Measurements from ENCODE around the gene RPL28. TPM values are rescaled to one million over a fixed set of nuclear protein-coding genes. Genes with fewer than 3 reads are reported as not detected.
"Not testable (repeated sequence)": the region's sequence is repeated elsewhere in the genome, so short reads cannot be mapped to it uniquely, and the experiment has no call there.

Gene RPL28
- total RNA-seq, 1 donor: 310 TPM

DNA sequence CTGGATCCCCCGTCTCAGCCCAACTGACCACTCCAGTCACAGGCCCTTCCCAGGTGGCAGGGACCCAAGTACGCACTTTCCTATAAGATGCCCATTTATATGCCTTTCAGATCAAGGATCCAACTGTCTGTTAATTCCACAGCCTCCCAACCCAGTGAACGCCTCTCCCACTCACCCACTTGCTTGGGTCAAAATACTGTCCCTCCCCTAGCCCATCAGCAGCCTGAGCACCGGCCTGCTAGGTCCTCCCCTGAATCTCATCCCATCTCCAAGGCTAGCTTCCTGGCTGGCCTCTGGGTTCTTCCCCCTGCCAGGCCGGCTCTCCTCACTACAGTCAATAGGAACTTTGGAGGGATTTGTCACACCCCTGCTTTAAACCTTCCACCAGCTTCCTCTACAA lies 19.9 kb downstream of the RPL28 start:
- H3K4me3 ChIP-seq (ENCODE audit: insufficient read depth, low read length): peak overlapping the region; percentile 87
- H3K79me2 ChIP-seq (ENCODE audit: insufficient read depth, low read length): peaks cover 45% of the 10 kb centered on the region
- H3K27me3 ChIP-seq (ENCODE audit: insufficient read depth, low read length): no peaks in the 10 kb centered on the region
- H3K9me3 ChIP-seq (ENCODE audit: low read depth, low read length): no peaks in the 10 kb centered on the region
- peak overlapping the region; percentile 15 for H3K27ac ChIP-seq (ENCODE audit: low read depth, low read length)
- H4K20me1 ChIP-seq (ENCODE audit: insufficient read depth, low read length): peaks cover 42% of the 10 kb centered on the region
- TF ChIP-seq, protein P1, sequence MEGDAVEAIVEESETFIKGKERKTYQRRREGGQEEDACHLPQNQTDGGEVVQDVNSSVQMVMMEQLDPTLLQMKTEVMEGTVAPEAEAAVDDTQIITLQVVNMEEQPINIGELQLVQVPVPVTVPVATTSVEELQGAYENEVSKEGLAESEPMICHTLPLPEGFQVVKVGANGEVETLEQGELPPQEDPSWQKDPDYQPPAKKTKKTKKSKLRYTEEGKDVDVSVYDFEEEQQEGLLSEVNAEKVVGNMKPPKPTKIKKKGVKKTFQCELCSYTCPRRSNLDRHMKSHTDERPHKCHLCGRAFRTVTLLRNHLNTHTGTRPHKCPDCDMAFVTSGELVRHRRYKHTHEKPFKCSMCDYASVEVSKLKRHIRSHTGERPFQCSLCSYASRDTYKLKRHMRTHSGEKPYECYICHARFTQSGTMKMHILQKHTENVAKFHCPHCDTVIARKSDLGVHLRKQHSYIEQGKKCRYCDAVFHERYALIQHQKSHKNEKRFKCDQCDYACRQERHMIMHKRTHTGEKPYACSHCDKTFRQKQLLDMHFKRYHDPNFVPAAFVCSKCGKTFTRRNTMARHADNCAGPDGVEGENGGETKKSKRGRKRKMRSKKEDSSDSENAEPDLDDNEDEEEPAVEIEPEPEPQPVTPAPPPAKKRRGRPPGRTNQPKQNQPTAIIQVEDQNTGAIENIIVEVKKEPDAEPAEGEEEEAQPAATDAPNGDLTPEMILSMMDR (IDR thresholded peaks at IDR 0.05; ENCODE audit: extremely low read depth, low read depth, low read length): no peak
- H3K4me2 ChIP-seq (ENCODE audit: insufficient read depth, low read length): peak overlapping the region; percentile 81
- no peak overlapping the region for H2AFZ ChIP-seq (ENCODE audit: low read length)
- H3K4me1 ChIP-seq (ENCODE audit: insufficient read depth, low read length): peaks cover 22% of the 10 kb centered on the region
- DNase-seq (ENCODE audit: insufficient read length, low spot score, missing footprints): peak; percentile 83
- peaks cover 46% of the 10 kb centered on the region for H3K36me3 ChIP-seq (ENCODE audit: insufficient read depth, low read length)

DNA sequence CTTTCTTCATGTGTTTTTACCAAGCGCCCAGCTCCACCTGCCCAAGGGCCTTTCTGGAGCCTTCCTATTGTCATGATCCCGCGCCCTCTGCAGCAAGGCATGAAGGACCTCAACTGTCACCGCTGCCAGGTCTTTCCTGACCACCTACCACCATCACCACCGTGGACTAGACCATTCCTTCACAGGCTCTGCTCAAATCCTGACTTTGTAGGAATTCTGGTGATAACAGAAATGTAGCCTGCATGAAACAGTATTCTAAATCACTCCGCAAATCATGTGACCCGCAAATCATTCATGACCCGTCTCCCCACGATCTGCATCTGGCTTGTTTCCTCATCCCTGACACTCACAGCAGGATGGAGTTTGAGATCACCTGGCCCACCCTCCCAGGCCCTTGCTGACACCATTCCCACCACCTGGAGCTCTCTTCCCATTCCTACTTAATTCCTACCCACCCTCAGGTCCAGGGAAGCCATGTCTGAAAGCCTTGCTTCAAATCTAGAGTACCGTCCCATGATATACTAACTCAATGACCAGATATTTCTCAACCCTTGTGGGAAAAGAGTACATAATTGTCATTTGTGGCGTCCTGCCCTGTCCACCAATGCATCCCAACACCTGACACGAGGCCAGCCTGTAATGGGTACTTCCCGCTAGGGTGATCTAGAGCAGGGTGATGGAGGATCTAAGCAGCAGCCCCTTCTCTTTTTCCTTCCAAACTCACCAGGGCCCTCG lies 20.5 kb downstream of the RPL28 start:
- H3K4me1 ChIP-seq (ENCODE audit: insufficient read depth, low read length): peaks cover 22% of the 10 kb centered on the region
- H3K4me3 ChIP-seq (ENCODE audit: insufficient read depth, low read length): peak overlapping the region; percentile 87
- peaks cover 37% of the 10 kb centered on the region for H4K20me1 ChIP-seq (ENCODE audit: insufficient read depth, low read length)
- H2AFZ ChIP-seq (ENCODE audit: low read length): no peak overlapping the region
- peaks cover 41% of the 10 kb centered on the region for H3K36me3 ChIP-seq (ENCODE audit: insufficient read depth, low read length)
- H3K9me3 ChIP-seq (ENCODE audit: low read depth, low read length): no peaks in the 10 kb centered on the region
- TF ChIP-seq, protein P1 (IDR thresholded peaks at IDR 0.05; ENCODE audit: extremely low read depth, low read depth, low read length): no peak
- peak overlapping the region; percentile 81 for H3K4me2 ChIP-seq (ENCODE audit: insufficient read depth, low read length)
- H3K79me2 ChIP-seq (ENCODE audit: insufficient read depth, low read length): peaks cover 45% of the 10 kb centered on the region
- H3K27me3 ChIP-seq (ENCODE audit: insufficient read depth, low read length): peaks cover under 1% of the 10 kb centered on the region
- peak; percentile 80 for DNase-seq (ENCODE audit: insufficient read length, low spot score, missing footprints)
- H3K27ac ChIP-seq (ENCODE audit: low read depth, low read length): peak overlapping the region; percentile 93

DNA sequence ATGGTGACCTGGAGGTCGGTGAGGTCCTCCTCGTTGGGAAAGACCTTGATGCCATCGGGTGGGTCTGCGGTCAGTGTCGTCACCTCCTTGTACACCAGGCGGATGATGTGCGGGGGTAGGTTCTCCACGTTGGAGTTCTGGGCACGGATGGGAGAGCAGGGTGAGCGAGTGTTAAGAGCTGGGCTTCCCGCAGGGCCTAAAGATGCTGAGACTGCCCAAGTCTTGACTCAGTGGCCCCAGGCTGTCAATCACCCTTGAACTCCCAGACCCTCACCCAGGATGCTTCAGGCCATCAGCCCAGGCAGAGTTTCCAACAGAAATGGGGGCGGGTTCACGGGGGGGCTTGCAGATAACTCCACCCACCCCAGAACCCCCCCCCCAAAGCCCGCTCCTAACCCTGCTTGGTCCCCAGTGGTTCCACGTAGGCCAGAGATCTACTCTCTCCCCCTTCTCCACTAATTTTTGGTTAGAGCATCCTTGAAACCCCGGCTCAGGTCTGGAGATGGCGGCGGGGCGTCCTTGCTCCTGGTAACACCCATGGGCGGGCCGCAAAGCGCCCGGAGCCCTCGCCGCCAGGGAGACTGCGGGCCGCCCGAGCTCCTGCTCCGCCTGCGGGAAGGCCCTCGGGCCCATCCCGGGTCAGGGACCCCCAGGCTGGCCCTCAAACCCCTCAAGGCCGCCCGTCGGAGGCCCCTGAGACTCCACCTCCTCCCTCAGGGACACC lies 21.3 kb downstream of the RPL28 start:
- Histone ChIP-seq H3K4me3 (ENCODE audit: insufficient read depth, low read length) (peak overlapping the region; percentile 87), H3K27ac (ENCODE audit: low read depth, low read length) (peak overlapping the region; percentile 93), H3K4me1 (ENCODE audit: insufficient read depth, low read length) (peaks cover 22% of the 10 kb centered on the region), H3K27me3 (ENCODE audit: insufficient read depth, low read length) (peaks cover 3% of the 10 kb centered on the region), H3K79me2 (ENCODE audit: insufficient read depth, low read length) (peaks cover 45% of the 10 kb centered on the region), H3K4me2 (ENCODE audit: insufficient read depth, low read length) (peak overlapping the region; percentile 81), H4K20me1 (ENCODE audit: insufficient read depth, low read length) (peaks cover 33% of the 10 kb centered on the region), H3K36me3 (ENCODE audit: insufficient read depth, low read length) (peaks cover 36% of the 10 kb centered on the region), H3K9me3 (ENCODE audit: low read depth, low read length) (no peaks in the 10 kb centered on the region), H2AFZ (ENCODE audit: low read length) (no peak overlapping the region)
- peak; percentile 92 for DNase-seq (ENCODE audit: insufficient read length, low spot score, missing footprints)
- TF ChIP-seq, protein P1 (IDR thresholded peaks at IDR 0.05; ENCODE audit: extremely low read depth, low read depth, low read length): no peak

DNA sequence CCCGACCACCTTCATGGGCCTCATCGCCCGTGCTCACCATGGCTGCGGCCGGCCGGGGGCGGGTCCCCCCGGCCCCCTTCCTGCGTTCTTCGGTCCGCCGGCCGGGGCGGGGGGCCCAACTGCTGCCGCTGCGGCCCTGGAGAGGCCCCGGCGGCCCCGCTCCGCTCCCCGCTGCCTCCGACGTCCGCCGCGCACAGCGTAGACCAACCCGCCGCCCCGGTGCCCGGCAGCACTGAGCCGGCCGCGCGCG lies 21.7 kb downstream of the RPL28 start, which contains the start of gene UBE2S:
TSS of gene UBE2S (minus strand) at position 239 of the 250 bp plus-strand sequence. CDS start at position 40, 199 bp downstream.
- peak within 1 kb of the TSS; percentile 87 for H3K4me3 ChIP-seq (ENCODE audit: insufficient read depth, low read length)
- H3K4me1 ChIP-seq (ENCODE audit: insufficient read depth, low read length): peaks cover 22% of the 10 kb centered on the region
- not testable (repeated sequence) for DNase-seq (ENCODE audit: insufficient read length, low spot score, missing footprints); H3K9me3 ChIP-seq (ENCODE audit: low read depth, low read length); H3K27me3 ChIP-seq (ENCODE audit: insufficient read depth, low read length)
- H4K20me1 ChIP-seq (ENCODE audit: insufficient read depth, low read length): peaks cover 29% of the 10 kb centered on the region
- H3K36me3 ChIP-seq (ENCODE audit: insufficient read depth, low read length): peaks cover 31% of the 10 kb centered on the region
- H3K4me2 ChIP-seq (ENCODE audit: insufficient read depth, low read length): peak within 1 kb of the TSS; percentile 81
- peak within 1 kb of the TSS; percentile 91 for H2AFZ ChIP-seq (ENCODE audit: low read length)
- H3K79me2 ChIP-seq (ENCODE audit: insufficient read depth, low read length): peaks cover 40% of the 10 kb centered on the region
- peak within 1 kb of the TSS; percentile 93 for H3K27ac ChIP-seq (ENCODE audit: low read depth, low read length)
